Mucosa of rectum (tissue), 2 donors: ENCODE results near the gene BOLA1.
A peak's percentile ranks its signal among the peaks of the same experiment; 100 is the strongest.

Experiments used
- H3K27ac ChIP-seq, 2 donors: one replicate each; pipeline ENCODE4 v1.7.0; 2013; ENCODE audit warnings: inconsistent platforms in 2 of 2, low read depth in 2 of 2, low read length in 2 of 2
- H3K27me3 ChIP-seq, 2 donors: one replicate each; pipeline ENCODE4 v1.7.0; 2013; ENCODE audit warnings: low read length in 2 of 2; ENCODE audit not compliant: control insufficient read depth in 2 of 2, insufficient read depth in 2 of 2
- H3K36me3 ChIP-seq, 2 donors: one replicate each; pipeline ENCODE4 v1.7.0; 2013; ENCODE audit warnings: low read length in 2 of 2; ENCODE audit not compliant: control insufficient read depth in 2 of 2, insufficient read depth in 2 of 2
- H3K4me1 ChIP-seq, 2 donors: one replicate each; pipeline ENCODE4 v1.7.0; 2013; ENCODE audit warnings: low read length in 2 of 2, mild to moderate bottlenecking in 1 of 2; ENCODE audit not compliant: control insufficient read depth in 2 of 2, insufficient read depth in 2 of 2
- H3K4me3 ChIP-seq, 2 donors: one replicate each; pipeline ENCODE4 v1.7.0; 2013; ENCODE audit warnings: low read length in 2 of 2
- H3K9ac ChIP-seq, 2 donors: one replicate each; pipeline ENCODE4 v1.7.0; 2013; ENCODE audit warnings: low read length in 2 of 2, low read depth in 1 of 2, mild to moderate bottlenecking in 1 of 2
- H3K9me3 ChIP-seq, 2 donors: one replicate each; pipeline ENCODE4 v1.7.0; 2013; ENCODE audit warnings: low read length in 2 of 2; ENCODE audit not compliant: control insufficient read depth in 2 of 2
- donor health status: healthy.
- donor health status: Normal muscosa, but diverticular disease.

BOLA1 gene

DNA sequence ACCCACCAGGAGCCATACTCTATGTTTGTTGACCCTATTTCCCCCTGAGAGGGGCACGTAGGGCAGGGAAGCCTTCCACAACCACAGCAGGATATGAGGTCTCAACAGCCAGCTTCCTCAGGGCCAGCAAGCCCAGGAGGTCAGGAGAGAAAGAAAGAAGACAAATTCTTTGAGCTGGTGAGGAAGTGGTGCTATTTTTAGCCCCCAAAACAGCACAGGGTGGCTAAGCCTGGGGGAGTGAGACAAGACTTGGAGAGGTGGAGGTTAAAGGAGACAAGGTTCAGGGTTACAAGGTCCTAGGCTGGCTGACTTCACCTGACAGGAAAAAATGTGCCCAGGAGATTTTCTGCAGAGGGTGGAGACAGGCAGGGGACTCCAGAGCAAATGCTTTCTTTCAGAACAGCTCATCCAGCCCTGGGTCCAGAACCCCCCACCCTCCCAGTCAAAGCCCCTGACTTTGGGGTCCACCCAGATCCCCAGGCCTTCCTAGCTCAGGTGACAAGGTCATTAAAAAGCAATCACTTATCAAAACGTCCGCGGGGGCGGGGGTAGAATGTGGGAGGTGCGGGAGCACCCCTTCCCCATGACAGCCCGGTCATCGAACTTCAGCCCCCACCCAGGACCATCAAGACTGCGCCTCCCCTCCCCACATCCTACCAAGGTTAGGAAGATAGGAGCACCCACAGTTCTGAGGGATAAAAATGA lies 17.0 kb downstream of the BOLA1 start:
- H3K4me3 ChIP-seq = no peak overlapping the region
- H3K27ac ChIP-seq = no peak overlapping the region
- no peak overlapping the region for H3K9ac ChIP-seq

GRCh38 chr1:149916898-149917252 lies 17.5 kb downstream of the BOLA1 start:
- H3K27ac ChIP-seq = no peak overlapping the region
- no peak overlapping the region for H3K4me3 ChIP-seq
- H3K36me3 ChIP-seq = no peaks in the 10 kb centered on the region
- H3K27me3 ChIP-seq = peaks cover 2 to 3% of the 10 kb centered on the region in 2 donors
- H3K9ac ChIP-seq = no peak overlapping the region
- H3K4me1 ChIP-seq = peaks cover 0 to 7% of the 10 kb centered on the region in 2 donors
- no peaks in the 10 kb centered on the region for H3K9me3 ChIP-seq

More for the DNA sequence above, 17.0 kb downstream of the BOLA1 start:
- H3K27me3 ChIP-seq = peaks cover 2 to 3% of the 10 kb centered on the region in 2 donors
- H3K4me1 ChIP-seq = peaks cover 0 to 7% of the 10 kb centered on the region in 2 donors
- no peaks in the 10 kb centered on the region for H3K36me3 ChIP-seq
- H3K9me3 ChIP-seq = no peaks in the 10 kb centered on the region

DNA sequence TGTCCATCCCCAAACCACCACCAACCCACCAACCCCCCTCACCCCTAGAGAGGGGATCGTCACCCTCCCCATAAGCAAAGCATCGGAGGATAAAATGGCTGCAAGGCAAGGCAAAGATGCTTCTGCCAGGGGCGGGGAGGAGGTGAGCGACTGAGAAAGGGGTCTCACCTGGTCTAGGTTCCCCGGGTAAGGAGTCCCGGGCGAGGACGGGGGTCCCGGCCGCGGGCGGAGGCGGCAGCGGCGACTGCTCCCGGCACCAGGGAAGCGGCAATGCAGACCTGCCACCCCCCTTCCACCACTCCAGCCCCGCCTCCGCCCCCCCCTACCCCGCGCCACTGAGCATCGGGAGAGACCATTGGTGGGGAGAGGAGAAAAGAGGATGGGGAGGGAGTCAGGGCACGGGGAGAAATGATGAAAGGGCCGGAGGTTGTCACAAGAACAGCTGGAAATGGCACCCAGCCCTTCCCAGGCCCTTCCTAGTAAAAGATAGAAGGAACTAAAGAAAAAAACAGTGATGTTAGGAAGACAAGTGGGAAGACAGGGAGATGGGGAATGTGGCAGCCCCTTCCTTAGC lies 18.3 kb downstream of the BOLA1 start, which contains the start of gene SV2A:
Gene SV2A, minus strand, starts transcription at position 274 of the 574 bp plus-strand sequence. CDS start 4,004 bp downstream, outside the sequence.
- peak within 1 kb of the TSS; percentile 24 to 43 for H3K9ac ChIP-seq
- peaks cover 0 to 7% of the 10 kb centered on the region in 2 donors for H3K4me1 ChIP-seq
- no peak within 1 kb of the TSS for H3K27ac ChIP-seq
- peaks cover 2 to 3% of the 10 kb centered on the region in 2 donors for H3K27me3 ChIP-seq
- peaks cover 3 to 4% of the 10 kb centered on the region in 2 donors for H3K36me3 ChIP-seq
- H3K4me3 ChIP-seq = peak within 1 kb of the TSS; percentile 32 to 61
- H3K9me3 ChIP-seq = no peaks in the 10 kb centered on the region

- H3K9me3 ChIP-seq = no peaks in the 10 kb centered on the region
- H3K27ac ChIP-seq = no peak overlapping the region
- H3K27me3 ChIP-seq = no peaks in the 10 kb centered on the region
- no peak overlapping the region for H3K4me3 ChIP-seq
- peaks cover 41 to 46% of the 10 kb centered on the region in 2 donors for H3K36me3 ChIP-seq
- H3K9ac ChIP-seq = no peak overlapping the region
- peaks cover 16 to 18% of the 10 kb centered on the region in 2 donors for H3K4me1 ChIP-seq
Measured at GRCh38 chr1:149923626-149924025, 24.3 kb downstream of the BOLA1 start.

DNA sequence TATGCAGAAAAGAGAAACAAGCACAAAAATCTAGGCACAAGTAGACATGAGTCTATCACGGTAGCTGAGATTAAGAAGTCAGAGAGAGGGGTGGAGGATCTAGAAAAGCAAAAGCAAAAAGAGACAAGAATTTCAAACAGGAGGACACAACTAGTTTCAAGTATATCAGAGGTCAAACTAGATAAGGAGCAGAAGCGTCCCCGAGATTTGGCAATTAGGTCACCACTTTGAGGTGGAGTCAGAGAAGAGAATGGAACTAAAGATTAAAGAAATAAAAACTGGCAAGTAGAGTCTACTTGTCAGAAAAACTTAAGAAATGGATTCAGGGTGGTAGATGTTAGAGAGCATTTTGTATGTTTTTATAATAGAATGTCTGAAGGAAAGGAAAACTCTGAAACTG lies 26.0 kb downstream of the BOLA1 start:
- Histone ChIP-seq H3K27ac (no peak overlapping the region), H3K4me1 (peaks cover 24 to 26% of the 10 kb centered on the region in 2 donors), H3K4me3 (no peak overlapping the region), H3K36me3 (peaks cover 53 to 58% of the 10 kb centered on the region in 2 donors), H3K27me3 (no peaks in the 10 kb centered on the region), H3K9me3 (no peaks in the 10 kb centered on the region), H3K9ac (no peak overlapping the region)

DNA sequence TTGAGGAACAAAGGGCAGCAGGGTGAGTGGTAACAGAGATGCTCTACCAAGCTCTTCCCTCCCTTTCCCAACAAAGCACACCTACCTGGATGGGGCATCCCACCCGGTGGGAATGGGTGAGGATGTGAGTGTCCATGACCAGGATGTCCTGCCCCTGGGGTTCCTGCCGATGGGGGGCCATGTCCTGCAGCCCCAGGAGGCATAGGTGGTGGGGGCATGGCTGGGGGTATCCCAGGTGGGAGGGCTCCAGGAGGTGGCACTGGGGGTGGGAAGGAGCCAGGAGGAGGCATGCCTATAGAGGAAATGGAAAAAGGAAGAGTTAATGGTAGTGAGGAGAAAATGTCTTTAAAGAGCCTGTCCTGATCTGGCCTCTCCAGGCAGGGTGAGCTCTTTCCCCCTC lies 26.4 kb downstream of the BOLA1 start:
- peaks cover 57 to 62% of the 10 kb centered on the region in 2 donors for H3K36me3 ChIP-seq
- no peaks in the 10 kb centered on the region for H3K9me3 ChIP-seq
- no peak overlapping the region for H3K4me3 ChIP-seq
- peaks cover 25 to 30% of the 10 kb centered on the region in 2 donors for H3K4me1 ChIP-seq
- no peak overlapping the region for H3K27ac ChIP-seq
- no peaks in the 10 kb centered on the region for H3K27me3 ChIP-seq
- no peak overlapping the region for H3K9ac ChIP-seq

GRCh38 chr1:149926296-149926695 lies 26.9 kb downstream of the BOLA1 start:
- peaks cover 30 to 36% of the 10 kb centered on the region in 2 donors for H3K4me1 ChIP-seq
- no peaks in the 10 kb centered on the region for H3K27me3 ChIP-seq
- H3K9ac ChIP-seq = no peak overlapping the region
- no peak overlapping the region for H3K4me3 ChIP-seq
- H3K27ac ChIP-seq = no peak overlapping the region
- H3K9me3 ChIP-seq = no peaks in the 10 kb centered on the region
- peaks cover 62 to 67% of the 10 kb centered on the region in 2 donors for H3K36me3 ChIP-seq

DNA sequence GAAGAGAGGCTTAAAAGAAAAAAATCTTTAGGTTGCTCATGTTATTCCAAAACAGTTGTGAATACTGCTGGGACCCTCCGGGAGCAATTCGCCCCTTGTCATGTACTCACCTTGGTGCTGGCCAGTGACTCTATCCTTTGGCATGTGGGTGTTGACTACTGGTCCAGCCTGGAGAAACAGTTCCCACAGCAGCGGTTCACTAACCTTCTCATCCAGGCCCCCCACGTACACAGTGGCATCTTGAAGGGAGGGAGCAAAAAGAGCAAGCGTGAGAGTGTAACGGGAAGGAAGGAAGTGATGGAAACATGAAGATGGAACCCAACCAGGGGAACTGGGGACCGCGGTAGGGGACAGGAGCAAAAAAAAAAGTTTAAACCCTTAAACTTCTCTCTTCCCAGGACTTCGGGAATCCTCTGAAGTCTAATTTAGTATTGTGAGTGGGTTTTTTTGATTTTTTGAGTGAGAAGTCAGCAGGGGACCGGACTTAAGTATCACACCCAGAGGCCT lies 27.7 kb downstream of the BOLA1 start:
- peak overlapping the region; percentile 95 for H3K27ac ChIP-seq
- peak overlapping the region; percentile 84 to 98 for H3K4me3 ChIP-seq
- H3K27me3 ChIP-seq = no peaks in the 10 kb centered on the region
- H3K36me3 ChIP-seq = peaks cover 65 to 75% of the 10 kb centered on the region in 2 donors
- H3K4me1 ChIP-seq = peaks cover 34 to 44% of the 10 kb centered on the region in 2 donors
- no peaks in the 10 kb centered on the region for H3K9me3 ChIP-seq
- peak overlapping the region; percentile 84 to 85 for H3K9ac ChIP-seq

- Histone ChIP-seq H3K36me3 (peaks cover 61 to 72% of the 10 kb centered on the region in 2 donors), H3K9ac (peak within 1 kb of the TSS; percentile 84 to 85), H3K27ac (peak within 1 kb of the TSS; percentile 95), H3K9me3 (no peaks in the 10 kb centered on the region), H3K27me3 (no peaks in the 10 kb centered on the region), H3K4me3 (peak within 1 kb of the TSS; percentile 84 to 98), H3K4me1 (peaks cover 34 to 48% of the 10 kb centered on the region in 2 donors)
Measured at GRCh38 chr1:149927563-149928400, 28.4 kb downstream of the BOLA1 start, which contains the start of gene SF3B4. TSS of gene SF3B4 (minus strand) at chr1:149927803. CDS start at chr1:149927759, 44 bp downstream.
